Ishikawa (cell line): ENCODE data around the gene BLID.

ENCODE experiments used
- CEBPB ChIP-seq: IDR thresholded peaks from 2 replicates; pipeline ENCODE4 v1.6.1; 2012
- EP300 ChIP-seq: IDR thresholded peaks from 2 replicates; pipeline ENCODE4 v1.6.1; 2012; ENCODE audit warnings: borderline replicate concordance
- RAD21 ChIP-seq: IDR thresholded peaks from 2 replicates; pipeline ENCODE4 v1.6.1; 2012; ENCODE audit warnings: low read depth
- REST ChIP-seq: IDR thresholded peaks from 2 replicates; pipeline ENCODE4 v1.6.1; 2012; ENCODE audit warnings: low read depth, mild to moderate bottlenecking
- TAF1 ChIP-seq: IDR thresholded peaks from 2 replicates; pipeline ENCODE4 v1.6.1; 2012; ENCODE audit warnings: low read depth, mild to moderate bottlenecking
- USF1 ChIP-seq: IDR thresholded peaks from 2 replicates; pipeline ENCODE4 v1.6.1; 2012

GRCh38 chr11:122116591-122116990, 576 bp upstream of the BLID start:
- no peak for TF ChIP-seq REST
- no peak for TF ChIP-seq CEBPB
- no peak for TF ChIP-seq USF1
- no peak for TF ChIP-seq EP300
- no peak for TF ChIP-seq TAF1
- no peak for TF ChIP-seq RAD21
